GM18498 (cell line): ENCODE data around the gene RAB31.

ENCODE experiments used
- ATAC-seq: cut with Tn5 transposase; IDR thresholded peaks from one replicate; pipeline ENCODE4 v1.9.1; 2021; ENCODE audit warnings: mild to moderate bottlenecking, moderate library complexity; ENCODE audit not compliant: unreplicated experiment

RAB31 gene

GRCh38 chr18:9712130-9712577 is 4.1 kb downstream of the RAB31 start:
- ATAC-seq: no peak

GRCh38 chr18:9712611-9713010 is 4.5 kb downstream of the RAB31 start:
- no peak for ATAC-seq

- no peak for ATAC-seq
Observed at GRCh38 chr18:9714266-9715087, 6.4 kb downstream of the RAB31 start.

GRCh38 chr18:9715088-9715343 is 6.9 kb downstream of the RAB31 start:
- ATAC-seq: no peak

GRCh38 chr18:9715978-9716774 is 8.1 kb downstream of the RAB31 start:
- no peak for ATAC-seq

- ATAC-seq: no peak
Observed at GRCh38 chr18:9716780-9717563, 8.9 kb downstream of the RAB31 start.

GRCh38 chr18:9719421-9719981 is 11.4 kb downstream of the RAB31 start:
- ATAC-seq: no peak

GRCh38 chr18:9720327-9720726 is 12.2 kb downstream of the RAB31 start:
- no peak for ATAC-seq

- ATAC-seq: no peak
Observed at GRCh38 chr18:9721893-9722550, 13.9 kb downstream of the RAB31 start.

- no peak for ATAC-seq
Observed at GRCh38 chr18:9722691-9723090, 14.6 kb downstream of the RAB31 start.

- ATAC-seq: no peak
Observed at GRCh38 chr18:9724797-9725585, 16.9 kb downstream of the RAB31 start.

- no peak for ATAC-seq
Observed at GRCh38 chr18:9726175-9726574, 18.1 kb downstream of the RAB31 start.

- no peak for ATAC-seq
Observed at GRCh38 chr18:9726936-9727335, 18.8 kb downstream of the RAB31 start.

GRCh38 chr18:9730786-9731185 is 22.7 kb downstream of the RAB31 start:
- ATAC-seq: no peak

GRCh38 chr18:9731380-9731779 is 23.3 kb downstream of the RAB31 start:
- no peak for ATAC-seq

- ATAC-seq: no peak
Observed at GRCh38 chr18:9732031-9732430, 23.9 kb downstream of the RAB31 start.

- ATAC-seq: no peak
Observed at GRCh38 chr18:9734189-9734588, 26.1 kb downstream of the RAB31 start.

- no peak for ATAC-seq
Observed at GRCh38 chr18:9735238-9735637, 27.1 kb downstream of the RAB31 start.

- no peak for ATAC-seq
Observed at GRCh38 chr18:9735879-9736278, 27.8 kb downstream of the RAB31 start.

- no peak for ATAC-seq
Observed at GRCh38 chr18:9736286-9736835, 28.3 kb downstream of the RAB31 start.
